ENCODE measurements around the gene LEMD3. TPM values are rescaled to one million over a fixed set of nuclear protein-coding genes. Genes with fewer than 3 reads are reported as not detected.
A peak's percentile ranks its signal among the peaks of the same experiment; 100 is the strongest.

LEMD3 gene
- total RNA-seq, 1 donor from 2014 or later: 38.2 TPM

- H3K27ac Mint-ChIP-seq: no peak overlapping the region
- H3K4me3 Mint-ChIP-seq: peak overlapping the region; percentile 55
- DNase-seq (no peak), ATAC-seq (ENCODE audit: low read depth) (no peak)
- no peaks in the 10 kb centered on the region for H3K9me3 Mint-ChIP-seq
- H3K27me3 Mint-ChIP-seq: no peaks in the 10 kb centered on the region
- POLR2A ChIA-PET: interaction anchor here (0.5 kb wide), 1 partner anchor 24 kb away, joined by 3 read pairs; no protein-coding TSS in a partner anchor
- TF ChIP-seq CTCF (IDR thresholded peaks at IDR 0.05): no peak
- peaks cover 43% of the 10 kb centered on the region for H3K4me1 Mint-ChIP-seq
- intact Hi-C loops (cut with micrococcal nuclease): loop anchor here (2.0 kb wide), 1 partner anchor 37 kb away; no protein-coding TSS in a partner anchor
- H3K36me3 Mint-ChIP-seq (ENCODE audit: low read depth): peaks cover 18% of the 10 kb centered on the region
- CTCF ChIA-PET: interaction anchor here (0.8 to 1.2 kb wide), 2 partner anchors 9 to 12 kb away, joined by 3 read pairs; no protein-coding TSS in a partner anchor
Measured at GRCh38 chr12:65171870-65172269, 2.5 kb downstream of the LEMD3 start.

- no peaks in the 10 kb centered on the region for H3K9me3 Mint-ChIP-seq
- TF ChIP-seq CTCF (IDR thresholded peaks at IDR 0.05): no peak
- no peak overlapping the region for H3K27ac Mint-ChIP-seq
Measured at GRCh38 chr12:65175385-65175784, 6.0 kb downstream of the LEMD3 start.

GRCh38 chr12:65182012-65182739 is 12.8 kb downstream of the LEMD3 start:
- ATAC-seq (ENCODE audit: low read depth) (no peak), DNase-seq (no peak)
- ChIA-PET POLR2A (interaction anchor here (2.7 kb wide), 1 partner anchor 13 kb away, joined by 16 read pairs; the partner anchor contains the start of gene LEMD3), CTCF (no interaction called here)
- TF ChIP-seq CTCF (IDR thresholded peaks at IDR 0.05): no peak
- Mint-ChIP-seq H3K36me3 (ENCODE audit: low read depth) (peaks cover 12% of the 10 kb centered on the region), H3K4me1 (peaks cover 62% of the 10 kb centered on the region), H3K9me3 (no peaks in the 10 kb centered on the region), H3K27ac (no peak overlapping the region), H3K4me3 (no peak overlapping the region), H3K27me3 (no peaks in the 10 kb centered on the region)
- intact Hi-C loops (cut with micrococcal nuclease): no loop called here

More at GRCh38 chr12:65175385-65175784, 6.0 kb downstream of the LEMD3 start:
- intact Hi-C loops (cut with micrococcal nuclease): no loop called here
- peaks cover 41% of the 10 kb centered on the region for H3K4me1 Mint-ChIP-seq
- peaks cover 10% of the 10 kb centered on the region for H3K36me3 Mint-ChIP-seq (ENCODE audit: low read depth)
- no peak for DNase-seq
- ChIA-PET POLR2A (no interaction called here), CTCF (no interaction called here)
- no peaks in the 10 kb centered on the region for H3K27me3 Mint-ChIP-seq
- no peak overlapping the region for H3K4me3 Mint-ChIP-seq
- ATAC-seq (ENCODE audit: low read depth): no peak

GRCh38 chr12:65184176-65184857 is 14.9 kb downstream of the LEMD3 start:
- no peak for ATAC-seq (ENCODE audit: low read depth)
- no peaks in the 10 kb centered on the region for H3K9me3 Mint-ChIP-seq
- peaks cover 12% of the 10 kb centered on the region for H3K36me3 Mint-ChIP-seq (ENCODE audit: low read depth)
- no peaks in the 10 kb centered on the region for H3K27me3 Mint-ChIP-seq
- H3K4me1 Mint-ChIP-seq: peaks cover 76% of the 10 kb centered on the region
- no peak overlapping the region for H3K4me3 Mint-ChIP-seq
- POLR2A ChIA-PET: interaction anchor here (2.3 kb wide), 1 partner anchor 15 kb away, joined by 14 read pairs; the partner anchor contains the start of gene LEMD3
- no peak for DNase-seq
- H3K27ac Mint-ChIP-seq: no peak overlapping the region
- TF ChIP-seq CTCF (IDR thresholded peaks at IDR 0.05): no peak
- intact Hi-C loops (cut with micrococcal nuclease): loop anchor here (1.0 to 2.0 kb wide), 2 partner anchors 14 to 16 kb away; no protein-coding TSS in a partner anchor
- CTCF ChIA-PET: interaction anchor here (1.4 kb wide), 1 partner anchor 12 kb away, joined by 3 read pairs; no protein-coding TSS in a partner anchor

- H3K36me3 Mint-ChIP-seq (ENCODE audit: low read depth): peaks cover 12% of the 10 kb centered on the region
- intact Hi-C loops (cut with micrococcal nuclease): loop anchor here (1.0 to 2.0 kb wide), 2 partner anchors 15 to 16 kb away; no protein-coding TSS in a partner anchor
- no peak for DNase-seq
- no peak for TF ChIP-seq CTCF (IDR thresholded peaks at IDR 0.05)
- ChIA-PET CTCF (interaction anchor here (1.4 kb wide), 1 partner anchor 12 kb away, joined by 3 read pairs; no protein-coding TSS in a partner anchor), POLR2A (interaction anchor here (2.3 kb wide), 1 partner anchor 15 kb away, joined by 14 read pairs; the partner anchor contains the start of gene LEMD3)
- no peak overlapping the region for H3K4me3 Mint-ChIP-seq
- no peak overlapping the region for H3K27ac Mint-ChIP-seq
- H3K27me3 Mint-ChIP-seq: no peaks in the 10 kb centered on the region
- H3K4me1 Mint-ChIP-seq: peaks cover 81% of the 10 kb centered on the region
- no peaks in the 10 kb centered on the region for H3K9me3 Mint-ChIP-seq
- no peak for ATAC-seq (ENCODE audit: low read depth)
Measured at GRCh38 chr12:65184858-65185229, 15.5 kb downstream of the LEMD3 start.
